Measurements from ENCODE around the gene LGR4.

LGR4 gene

DNA sequence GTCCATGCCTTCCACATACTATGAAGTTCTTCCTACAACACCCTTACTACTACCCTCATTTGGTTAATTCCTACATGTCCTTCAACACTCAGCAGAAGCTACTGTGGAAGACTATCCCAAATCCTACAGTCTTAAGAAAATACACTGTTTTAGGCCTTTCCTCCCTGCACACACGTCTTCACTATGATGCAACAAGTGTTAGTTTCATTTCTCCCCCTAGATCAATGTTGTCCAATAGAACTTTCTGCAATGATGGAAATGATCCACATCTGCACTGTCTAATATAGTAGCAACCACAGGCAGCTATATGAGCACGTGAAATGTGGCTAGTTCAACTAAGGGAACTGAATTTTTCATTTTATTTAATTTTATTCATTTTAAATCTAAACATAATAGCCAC lies 62.8 kb downstream of the LGR4 start:
- DNase-seq (ENCODE audit: low read depth) = no peak
- H3K4me3 ChIP-seq (ENCODE audit: low read length) = no peak overlapping the region
- TF ChIP-seq, protein P1, sequence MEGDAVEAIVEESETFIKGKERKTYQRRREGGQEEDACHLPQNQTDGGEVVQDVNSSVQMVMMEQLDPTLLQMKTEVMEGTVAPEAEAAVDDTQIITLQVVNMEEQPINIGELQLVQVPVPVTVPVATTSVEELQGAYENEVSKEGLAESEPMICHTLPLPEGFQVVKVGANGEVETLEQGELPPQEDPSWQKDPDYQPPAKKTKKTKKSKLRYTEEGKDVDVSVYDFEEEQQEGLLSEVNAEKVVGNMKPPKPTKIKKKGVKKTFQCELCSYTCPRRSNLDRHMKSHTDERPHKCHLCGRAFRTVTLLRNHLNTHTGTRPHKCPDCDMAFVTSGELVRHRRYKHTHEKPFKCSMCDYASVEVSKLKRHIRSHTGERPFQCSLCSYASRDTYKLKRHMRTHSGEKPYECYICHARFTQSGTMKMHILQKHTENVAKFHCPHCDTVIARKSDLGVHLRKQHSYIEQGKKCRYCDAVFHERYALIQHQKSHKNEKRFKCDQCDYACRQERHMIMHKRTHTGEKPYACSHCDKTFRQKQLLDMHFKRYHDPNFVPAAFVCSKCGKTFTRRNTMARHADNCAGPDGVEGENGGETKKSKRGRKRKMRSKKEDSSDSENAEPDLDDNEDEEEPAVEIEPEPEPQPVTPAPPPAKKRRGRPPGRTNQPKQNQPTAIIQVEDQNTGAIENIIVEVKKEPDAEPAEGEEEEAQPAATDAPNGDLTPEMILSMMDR (conservative IDR thresholded peaks at IDR 0.05; ENCODE audit: low read depth, low read length) = no peak

DNA sequence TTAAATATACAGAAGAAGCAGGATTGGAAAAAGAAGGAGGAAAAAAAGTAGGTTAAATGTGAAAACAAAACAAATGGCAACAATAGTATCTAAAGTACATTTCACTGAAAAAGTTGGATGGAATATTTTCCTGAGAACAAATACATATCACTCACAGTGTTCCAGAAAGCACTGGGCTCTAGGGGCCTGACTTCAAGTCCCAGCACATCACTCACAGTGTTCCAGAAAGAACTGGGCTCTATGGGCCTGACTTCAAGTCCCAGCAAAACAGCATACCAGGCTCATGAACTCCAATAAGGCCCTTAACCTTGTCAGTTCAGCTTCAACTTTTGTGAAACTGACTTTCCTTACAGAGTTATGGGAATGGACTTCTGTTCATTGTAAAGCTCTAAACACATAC lies 63.5 kb downstream of the LGR4 start:
- TF ChIP-seq, protein P1 (conservative IDR thresholded peaks at IDR 0.05; ENCODE audit: low read depth, low read length) = no peak
- no peak for DNase-seq (ENCODE audit: low read depth)
- no peak overlapping the region for H3K4me3 ChIP-seq (ENCODE audit: low read length)

DNA sequence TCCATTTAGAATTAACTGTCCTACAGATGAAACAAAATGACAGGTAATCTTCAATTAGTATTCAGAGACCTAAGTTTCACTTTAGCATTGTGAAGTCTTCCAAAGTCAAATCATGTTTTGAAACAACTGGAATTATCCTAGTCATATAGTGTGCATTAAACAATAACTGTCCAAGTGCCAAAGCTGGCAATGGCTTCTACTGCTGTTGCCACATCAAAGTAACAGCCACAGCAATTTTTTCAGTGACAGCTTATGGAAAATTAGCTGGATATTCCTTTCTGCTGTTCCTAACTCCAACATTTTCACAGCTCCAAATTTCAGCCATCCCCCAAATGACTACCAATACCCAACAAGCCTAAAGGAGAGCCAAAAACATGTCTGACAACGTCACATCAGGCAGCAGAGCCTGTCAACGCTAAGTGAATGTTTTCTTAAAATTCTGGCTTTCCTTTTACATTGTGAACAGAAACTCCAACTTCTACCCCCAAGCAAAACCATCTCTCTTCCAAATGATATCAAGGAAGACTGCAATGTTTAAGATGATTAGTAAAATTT lies 64.3 kb downstream of the LGR4 start:
- no peak for DNase-seq (ENCODE audit: low read depth)
- TF ChIP-seq, protein P1 (conservative IDR thresholded peaks at IDR 0.05; ENCODE audit: low read depth, low read length) = no peak
- no peak overlapping the region for H3K4me3 ChIP-seq (ENCODE audit: low read length)

DNA sequence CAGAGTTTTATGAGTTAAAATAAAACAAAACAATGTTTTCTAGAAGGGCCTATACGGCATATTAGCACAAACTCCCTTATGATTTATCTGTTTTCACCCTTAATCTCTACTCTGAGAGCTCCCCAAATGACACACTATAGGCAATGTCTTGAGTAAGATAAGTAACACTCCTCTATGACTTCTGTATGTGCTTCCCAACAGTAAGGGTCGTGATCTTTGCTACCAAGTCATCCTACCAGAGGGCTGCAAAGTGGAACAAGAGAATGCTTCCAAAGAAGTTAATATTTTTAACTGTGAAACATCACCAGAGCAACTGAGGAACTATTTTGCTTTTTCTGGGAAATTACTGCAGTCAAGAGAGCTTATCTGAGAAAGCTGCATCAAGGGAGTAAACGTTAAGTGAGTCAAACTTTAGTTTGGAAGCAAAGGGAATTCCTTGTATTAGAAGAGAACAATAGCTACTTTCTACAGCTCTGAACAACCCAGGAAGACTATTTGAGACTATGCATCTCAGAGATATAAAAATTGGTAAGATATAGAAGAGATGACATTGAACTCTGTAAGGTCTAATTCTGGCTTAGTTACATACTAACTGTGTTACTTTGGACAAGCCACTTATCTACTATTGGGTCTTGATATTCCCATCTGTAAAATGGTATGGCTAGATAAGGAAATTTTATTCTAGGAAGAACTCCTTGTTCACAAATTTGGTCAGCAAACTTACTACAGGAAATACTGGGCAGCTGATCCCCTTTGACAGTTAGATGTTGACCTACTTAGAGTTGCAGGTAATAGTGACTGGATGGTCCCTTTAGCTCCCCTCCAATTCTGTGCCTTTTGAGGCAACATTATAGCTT lies 65.9 kb downstream of the LGR4 start:
- DNase-seq (ENCODE audit: low read depth) = no peak
- no peak overlapping the region for H3K4me3 ChIP-seq (ENCODE audit: low read length)
- TF ChIP-seq, protein P1 (conservative IDR thresholded peaks at IDR 0.05; ENCODE audit: low read depth, low read length) = no peak

DNA sequence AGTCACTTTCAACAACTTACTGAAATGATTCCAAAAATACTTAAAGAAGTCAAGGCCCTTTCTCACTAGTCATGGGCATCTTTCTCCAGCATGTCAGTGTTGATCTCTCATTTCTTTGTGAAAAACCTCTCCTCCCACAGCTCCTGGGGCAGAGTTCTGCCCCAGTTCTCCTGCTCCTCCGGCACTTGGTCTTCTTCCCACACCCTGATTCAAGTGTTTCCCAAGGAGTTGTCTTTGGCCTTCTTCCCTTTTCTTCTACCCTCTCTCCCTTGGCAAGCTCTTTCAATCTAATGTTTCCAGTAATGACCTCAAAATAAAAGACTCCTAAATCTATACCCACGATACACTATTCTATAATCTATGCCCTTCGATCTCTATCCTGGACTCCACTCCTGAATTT lies 67.5 kb downstream of the LGR4 start:
- no peak for DNase-seq (ENCODE audit: low read depth)

DNA sequence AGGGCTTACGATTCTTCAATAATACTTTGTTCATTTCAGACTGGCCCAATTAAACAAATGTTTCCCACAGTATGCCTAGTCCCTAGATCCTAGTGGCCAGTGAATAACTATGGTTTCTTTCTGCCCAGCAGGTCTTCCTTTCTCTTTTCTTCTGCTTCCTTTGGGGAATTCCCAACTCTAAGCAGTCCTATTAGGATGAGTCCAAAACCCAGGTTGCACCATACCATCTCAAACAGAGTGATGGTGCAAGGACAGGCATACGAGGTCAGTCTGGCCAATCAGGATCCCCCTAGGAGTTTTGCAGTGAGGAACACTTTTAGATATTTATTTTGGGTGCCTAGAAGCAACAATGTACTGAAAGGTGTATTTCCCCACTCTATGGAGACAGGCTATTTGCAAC lies 68.2 kb downstream of the LGR4 start:
- TF ChIP-seq, protein P1 (conservative IDR thresholded peaks at IDR 0.05; ENCODE audit: low read depth, low read length) = no peak
- no peak for DNase-seq (ENCODE audit: low read depth)
- H3K4me3 ChIP-seq (ENCODE audit: low read length) = no peak overlapping the region

More for the DNA sequence above, 67.5 kb downstream of the LGR4 start:
- no peak overlapping the region for H3K4me3 ChIP-seq (ENCODE audit: low read length)
- TF ChIP-seq, protein P1 (conservative IDR thresholded peaks at IDR 0.05; ENCODE audit: low read depth, low read length) = no peak

DNA sequence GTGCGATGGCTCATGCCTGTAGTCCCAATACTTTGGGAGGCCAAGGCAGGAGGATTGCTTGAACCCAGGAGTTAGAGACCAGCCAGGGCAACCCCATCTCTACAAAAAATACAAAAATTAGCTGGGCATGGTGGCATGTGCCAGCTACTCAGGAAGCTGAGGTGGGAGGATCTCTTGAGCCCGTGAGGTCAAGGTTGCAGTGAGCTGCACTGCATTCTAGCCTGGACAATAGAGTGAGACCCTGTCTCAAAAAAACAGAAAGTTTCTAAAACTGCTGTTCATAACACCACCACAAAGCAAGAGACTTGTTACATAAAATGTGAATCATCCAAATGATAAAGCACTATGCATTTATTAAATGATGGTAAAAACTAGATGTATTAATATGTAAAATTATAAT lies 69.4 kb downstream of the LGR4 start:
- no peak for DNase-seq (ENCODE audit: low read depth)
- TF ChIP-seq, protein P1 (conservative IDR thresholded peaks at IDR 0.05; ENCODE audit: low read depth, low read length) = no peak
- no peak overlapping the region for H3K4me3 ChIP-seq (ENCODE audit: low read length)
